Breast epithelium (tissue), 3 donors: ENCODE data around the gene ZMIZ1.

Experiments used
- POLR2AphosphoS5 ChIP-seq, 3 donors: sonication (generic); formaldehyde crosslinking; IDR thresholded peaks; one replicate each; pipeline ENCODE4 v1.6.1; 2017; ENCODE audit warnings: antibody characterized with exemption in 3 of 3
- TF ChIP-seq, protein P1 (sequence below), 3 donors: fragments of 450-650 bp; IDR thresholded peaks; one replicate each; pipeline ENCODE4 v1.5.1; 2016 to 2017; ENCODE audit warnings: antibody characterized with exemption in 3 of 3, mild to moderate bottlenecking in 3 of 3, moderate library complexity in 3 of 3

- TF ChIP-seq, protein P1, sequence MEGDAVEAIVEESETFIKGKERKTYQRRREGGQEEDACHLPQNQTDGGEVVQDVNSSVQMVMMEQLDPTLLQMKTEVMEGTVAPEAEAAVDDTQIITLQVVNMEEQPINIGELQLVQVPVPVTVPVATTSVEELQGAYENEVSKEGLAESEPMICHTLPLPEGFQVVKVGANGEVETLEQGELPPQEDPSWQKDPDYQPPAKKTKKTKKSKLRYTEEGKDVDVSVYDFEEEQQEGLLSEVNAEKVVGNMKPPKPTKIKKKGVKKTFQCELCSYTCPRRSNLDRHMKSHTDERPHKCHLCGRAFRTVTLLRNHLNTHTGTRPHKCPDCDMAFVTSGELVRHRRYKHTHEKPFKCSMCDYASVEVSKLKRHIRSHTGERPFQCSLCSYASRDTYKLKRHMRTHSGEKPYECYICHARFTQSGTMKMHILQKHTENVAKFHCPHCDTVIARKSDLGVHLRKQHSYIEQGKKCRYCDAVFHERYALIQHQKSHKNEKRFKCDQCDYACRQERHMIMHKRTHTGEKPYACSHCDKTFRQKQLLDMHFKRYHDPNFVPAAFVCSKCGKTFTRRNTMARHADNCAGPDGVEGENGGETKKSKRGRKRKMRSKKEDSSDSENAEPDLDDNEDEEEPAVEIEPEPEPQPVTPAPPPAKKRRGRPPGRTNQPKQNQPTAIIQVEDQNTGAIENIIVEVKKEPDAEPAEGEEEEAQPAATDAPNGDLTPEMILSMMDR (IDR thresholded peaks at IDR 0.05), result no peak
- TF ChIP-seq POLR2AphosphoS5 (IDR thresholded peaks at IDR 0.05), result no peak
Observed at GRCh38 chr10:79292891-79293746, 224.4 kb downstream of the ZMIZ1 start.
